SU-DHL-6 (cell line): Measurements from ENCODE around the gene LPIN1.

Experiments
- H2AFZ ChIP-seq: fragments of 200-600 bp; sonication (generic); 2 replicates; pipeline ENCODE4 v1.6.1; 2014; ENCODE audit warnings: low read depth, mild to moderate bottlenecking, moderate library complexity, mixed read lengths, antibody characterized with exemption, low read length; ENCODE audit not compliant: severe bottlenecking
- H3F3A ChIP-seq: fragments of 200-600 bp; shearing (Covaris generic); 2 replicates; pipeline ENCODE4 v1.6.0; 2016; ENCODE audit warnings: antibody characterized with exemption, mild to moderate bottlenecking; ENCODE audit not compliant: insufficient read depth
- H3K27ac ChIP-seq: fragments of 200-600 bp; sonication (generic); 2 replicates; pipeline ENCODE4 v1.5.1; 2016; ENCODE audit warnings: low read depth, mild to moderate bottlenecking, low read length, moderate library complexity, mixed read lengths
- H3K27me3 ChIP-seq: fragments of 200-600 bp; sonication (generic), shearing (Covaris generic); 2 replicates; pipeline ENCODE4 v1.6.0; 2014; ENCODE audit warnings: mild to moderate bottlenecking, low read length
- H3K36me3 ChIP-seq: fragments of 200-600 bp; sonication (generic); 2 replicates; pipeline ENCODE4 v1.6.1; 2014; ENCODE audit warnings: mild to moderate bottlenecking, low read length, mixed read lengths
- H3K4me2 ChIP-seq: fragments of 300-600, 200-600 bp; shearing (Covaris generic), sonication (generic); 2 replicates; pipeline ENCODE4 v1.6.0; 2014; ENCODE audit warnings: low read length, low read depth, mild to moderate bottlenecking; ENCODE audit not compliant: poor library complexity, severe bottlenecking
- H3K4me3 ChIP-seq: fragments of 200-600 bp; sonication (generic); 2 replicates; pipeline ENCODE4 v1.5.1; 2014; ENCODE audit warnings: antibody characterized with exemption, low read length, mild to moderate bottlenecking, mixed read lengths; ENCODE audit not compliant: insufficient read depth, poor library complexity, severe bottlenecking
- H3K79me2 ChIP-seq: fragments of 200-600 bp; sonication (generic); 2 replicates; pipeline ENCODE4 v1.6.1; 2014; ENCODE audit warnings: mild to moderate bottlenecking, low read length, moderate library complexity; ENCODE audit not compliant: insufficient read depth
- H3K9ac ChIP-seq: fragments of 200-600 bp; sonication (generic); 2 replicates; pipeline ENCODE4 v1.7.0; 2014; ENCODE audit warnings: mild to moderate bottlenecking, low read length
- H3K9me2 ChIP-seq: fragments of 200-600 bp; sonication (generic); replicated peaks from 2 replicates; pipeline ENCODE4 v1.6.1; 2014; ENCODE audit warnings: low read length; ENCODE audit not compliant: insufficient read depth
- H3K9me3 ChIP-seq: fragments of 200-600 bp; sonication (generic); 2 replicates; pipeline ENCODE4 v1.6.1; 2014; ENCODE audit warnings: low read length, mixed read lengths; ENCODE audit not compliant: insufficient read depth
- H4K20me1 ChIP-seq: fragments of 200-600 bp; sonication (generic); 2 replicates; pipeline ENCODE4 v1.6.1; 2014; ENCODE audit warnings: low read depth, mild to moderate bottlenecking, antibody characterized with exemption, low read length, moderate library complexity, mixed read lengths
- CTCF ChIP-seq: fragments of 200-600 bp; sonication (generic); IDR thresholded peaks from one replicate; pipeline ENCODE4 v1.5.1; 2017; ENCODE audit warnings: antibody characterized with exemption, mild to moderate bottlenecking, low read length, moderate library complexity; ENCODE audit not compliant: insufficient read depth, poor library complexity, severe bottlenecking
- EZH2phosphoT487 ChIP-seq: fragments of 200-600 bp; sonication (generic), shearing (Covaris generic); conservative IDR thresholded peaks from 2 replicates; pipeline ENCODE4 v1.6.1; 2018; ENCODE audit warnings: mild to moderate bottlenecking, antibody characterized with exemption, low read length, moderate library complexity, mixed read lengths

The LPIN1 gene

GRCh38 chr2:11788461-11789124 lies 42.2 kb downstream of the LPIN1 start:
- Histone ChIP-seq H3K36me3 (peaks cover 72% of the 10 kb centered on the region), H3K79me2 (peaks cover 5% of the 10 kb centered on the region; the same call in 1 of the 2 replicates), H3K27ac (no peak overlapping the region), H3K4me3 (no peak overlapping the region), H3K9me3 (no peaks in the 10 kb centered on the region), H3K27me3 (no peaks in the 10 kb centered on the region), H2AFZ (no peak overlapping the region), H3F3A (no peaks in the 10 kb centered on the region), H3K9me2 (no peaks in the 10 kb centered on the region), H4K20me1 (no peaks in the 10 kb centered on the region; the same call in 1 of the 2 replicates), H3K9ac (no peak overlapping the region), H3K4me2 (no peak overlapping the region)
- TF ChIP-seq CTCF = no peak
- no peak for TF ChIP-seq EZH2phosphoT487

GRCh38 chr2:11789243-11789642 lies 42.8 kb downstream of the LPIN1 start:
- Histone ChIP-seq H3K9ac (no peak overlapping the region), H3F3A (no peaks in the 10 kb centered on the region), H4K20me1 (no peaks in the 10 kb centered on the region; the same call in 1 of the 2 replicates), H3K4me2 (no peak overlapping the region), H3K27ac (no peak overlapping the region), H3K9me3 (no peaks in the 10 kb centered on the region), H3K79me2 (peaks cover 5% of the 10 kb centered on the region; the same call in 1 of the 2 replicates), H3K9me2 (no peaks in the 10 kb centered on the region), H2AFZ (no peak overlapping the region), H3K27me3 (no peaks in the 10 kb centered on the region), H3K4me3 (no peak overlapping the region), H3K36me3 (peaks cover 79% of the 10 kb centered on the region)
- TF ChIP-seq CTCF (no peak), EZH2phosphoT487 (no peak)

- TF ChIP-seq CTCF (no peak), EZH2phosphoT487 (no peak)
- Histone ChIP-seq H3K27me3 (no peaks in the 10 kb centered on the region), H4K20me1 (no peaks in the 10 kb centered on the region; the same call in 1 of the 2 replicates), H3K79me2 (peaks cover 5% of the 10 kb centered on the region; the same call in 1 of the 2 replicates), H3K9me2 (no peaks in the 10 kb centered on the region), H3K27ac (no peak overlapping the region), H3K4me3 (no peak overlapping the region), H3K4me2 (no peak overlapping the region), H3K9ac (no peak overlapping the region), H2AFZ (no peak overlapping the region), H3F3A (no peaks in the 10 kb centered on the region), H3K9me3 (no peaks in the 10 kb centered on the region), H3K36me3 (peaks cover 85% of the 10 kb centered on the region)
Measured at GRCh38 chr2:11790228-11790627, 43.8 kb downstream of the LPIN1 start.
